Measurements from ENCODE around the gene LPP.

GRCh38 chr3:188878076-188878475 is 724.1 kb downstream of the LPP start:
- TF ChIP-seq AFF4 (CRISPR knock-in tag; IDR thresholded peaks at IDR 0.05) (no peak), BDP1 (IDR thresholded peaks at IDR 0.05; ENCODE audit: insufficient read depth, insufficient read length) (no peak), ZNF165 (CRISPR knock-in tag; IDR thresholded peaks at IDR 0.05; ENCODE audit: borderline replicate concordance) (no peak), CEBPB (tag; IDR thresholded peaks at IDR 0.05) (no peak), CHD4 (IDR thresholded peaks at IDR 0.05; ENCODE audit: insufficient read depth, insufficient replicate concordance, low read depth, low read length, poor library complexity, severe bottlenecking) (no peak), CTCF (IDR thresholded peaks at IDR 0.05 in 2 of 3, conservative IDR thresholded peaks at IDR 0.05 in 1 of 3; ENCODE audit: insufficient read depth in 2 of 3, low read depth in 1 of 3, low read length in 3 of 3) (no peak), TRIM28 (IDR thresholded peaks at IDR 0.05) (no peak), NFYB (IDR thresholded peaks at IDR 0.05; ENCODE audit: extremely low read depth, insufficient read length) (no peak)

Measured in K562 (cell line).